ENCODE data around the gene SPG11. TPM values are rescaled to one million over a fixed set of nuclear protein-coding genes. Genes with fewer than 3 reads are reported as not detected.
A peak's percentile ranks its signal among the peaks of the same experiment; 100 is the strongest.

Gene SPG11
- total and polyA plus RNA-seq, 9 of the 15 experiments (the other 6 are each of a cell fraction or from before 2014, with no cell fraction given): 23.3 to 71.2 (median 45.6) TPM

- TF ChIP-seq EWSR1 (IDR thresholded peaks at IDR 0.05; ENCODE audit: borderline replicate concordance, low read depth, partially characterized antibody): no peak
- no peak for TF ChIP-seq PHB2 (IDR thresholded peaks at IDR 0.05; ENCODE audit: low read depth)
- TF ChIP-seq SMARCB1 (IDR thresholded peaks at IDR 0.05; ENCODE audit: insufficient read length, low read depth): peak; percentile 57
- peak; percentile 43 to 44 for TF ChIP-seq E2F6 (IDR thresholded peaks at IDR 0.05; ENCODE audit: borderline replicate concordance in 1 of 2, extremely low read depth in 1 of 2, insufficient read depth in 1 of 2, insufficient read length in 1 of 2, low read depth in 1 of 2, low read length in 1 of 2, poor library complexity in 1 of 2, severe bottlenecking in 1 of 2)
- no peak for TF ChIP-seq MCM5 (IDR thresholded peaks at IDR 0.05; ENCODE audit: low read depth)
- TF ChIP-seq ZNF444 (CRISPR knock-in tag; IDR thresholded peaks at IDR 0.05): no peak
- TF ChIP-seq RBM17 (IDR thresholded peaks at IDR 0.05; ENCODE audit: borderline replicate concordance, low read depth, low read length): no peak
- no peak for TF ChIP-seq DMBX1 (CRISPR knock-in tag; IDR thresholded peaks at IDR 0.05; ENCODE audit: borderline replicate concordance)
- TF ChIP-seq NR3C1 (CRISPR knock-in tag; IDR thresholded peaks at IDR 0.05): no peak
- no peak for TF ChIP-seq MYNN (IDR thresholded peaks at IDR 0.05)
- TF ChIP-seq MYNN (CRISPR knock-in tag; IDR thresholded peaks at IDR 0.05): no peak
- no peak for TF ChIP-seq YBX1 (IDR thresholded peaks at IDR 0.05)
- no peak for TF ChIP-seq KDM1A (IDR thresholded peaks at IDR 0.05)
- TF ChIP-seq C11orf30 (IDR thresholded peaks at IDR 0.05; ENCODE audit: low read depth): no peak
- TF ChIP-seq BCOR (IDR thresholded peaks at IDR 0.05): no peak; the same call in 1 of the 2 replicates
- TF ChIP-seq ZNF507 (tag; conservative IDR thresholded peaks at IDR 0.05): no peak
- no peak for TF ChIP-seq ZNF695 (CRISPR knock-in tag; IDR thresholded peaks at IDR 0.05)
- peak; percentile 90 for TF ChIP-seq CHD2 (IDR thresholded peaks at IDR 0.05; ENCODE audit: low read depth, low read length)
- no peak for TF ChIP-seq MCM2 (IDR thresholded peaks at IDR 0.05; ENCODE audit: low read depth)
- TF ChIP-seq ARID1B (IDR thresholded peaks at IDR 0.05): 0 out of 2 replicates have a peak, but pooled peaks have one; percentile 30
- TF ChIP-seq SMARCA5 (IDR thresholded peaks at IDR 0.05): no peak
- TF ChIP-seq, protein P1, sequence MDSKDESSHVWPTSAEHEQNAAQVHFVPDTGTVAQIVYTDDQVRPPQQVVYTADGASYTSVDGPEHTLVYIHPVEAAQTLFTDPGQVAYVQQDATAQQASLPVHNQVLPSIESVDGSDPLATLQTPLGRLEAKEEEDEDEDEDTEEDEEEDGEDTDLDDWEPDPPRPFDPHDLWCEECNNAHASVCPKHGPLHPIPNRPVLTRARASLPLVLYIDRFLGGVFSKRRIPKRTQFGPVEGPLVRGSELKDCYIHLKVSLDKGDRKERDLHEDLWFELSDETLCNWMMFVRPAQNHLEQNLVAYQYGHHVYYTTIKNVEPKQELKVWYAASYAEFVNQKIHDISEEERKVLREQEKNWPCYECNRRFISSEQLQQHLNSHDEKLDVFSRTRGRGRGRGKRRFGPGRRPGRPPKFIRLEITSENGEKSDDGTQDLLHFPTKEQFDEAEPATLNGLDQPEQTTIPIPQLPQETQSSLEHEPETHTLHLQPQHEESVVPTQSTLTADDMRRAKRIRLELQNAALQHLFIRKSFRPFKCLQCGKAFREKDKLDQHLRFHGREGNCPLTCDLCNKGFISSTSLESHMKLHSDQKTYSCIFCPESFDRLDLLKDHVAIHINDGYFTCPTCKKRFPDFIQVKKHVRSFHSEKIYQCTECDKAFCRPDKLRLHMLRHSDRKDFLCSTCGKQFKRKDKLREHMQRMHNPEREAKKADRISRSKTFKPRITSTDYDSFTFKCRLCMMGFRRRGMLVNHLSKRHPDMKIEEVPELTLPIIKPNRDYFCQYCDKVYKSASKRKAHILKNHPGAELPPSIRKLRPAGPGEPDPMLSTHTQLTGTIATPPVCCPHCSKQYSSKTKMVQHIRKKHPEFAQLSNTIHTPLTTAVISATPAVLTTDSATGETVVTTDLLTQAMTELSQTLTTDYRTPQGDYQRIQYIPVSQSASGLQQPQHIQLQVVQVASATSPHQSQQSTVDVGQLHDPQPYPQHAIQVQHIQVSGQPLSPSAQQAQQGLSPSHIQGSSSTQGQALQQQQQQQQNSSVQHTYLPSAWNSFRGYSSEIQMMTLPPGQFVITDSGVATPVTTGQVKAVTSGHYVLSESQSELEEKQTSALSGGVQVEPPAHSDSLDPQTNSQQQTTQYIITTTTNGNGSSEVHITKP (IDR thresholded peaks at IDR 0.05; ENCODE audit: partially characterized antibody): no peak
- TF ChIP-seq TSC22D4 (tag; IDR thresholded peaks at IDR 0.05): no peak
- TF ChIP-seq COPS2 (conservative IDR thresholded peaks at IDR 0.05): no peak
- TF ChIP-seq RBFOX2 (IDR thresholded peaks at IDR 0.05; ENCODE audit: low read depth, low read length): peak; percentile 99
- TF ChIP-seq CREM (IDR thresholded peaks at IDR 0.05; ENCODE audit: low read depth): peak; percentile 99
- TF ChIP-seq SNAPC5 (CRISPR knock-in tag; IDR thresholded peaks at IDR 0.05): no peak
- 0 out of 2 replicates have a peak, but pooled peaks have one; percentile 6 for TF ChIP-seq MAFG (tag; conservative IDR thresholded peaks at IDR 0.05)
- TF ChIP-seq CBX5 (IDR thresholded peaks at IDR 0.05; ENCODE audit: borderline replicate concordance, low read depth): no peak
Measured at GRCh38 chr15:44711096-44711742, 47.8 kb upstream of the SPG11 start, which contains the start of the genes B2M and PATL2 (continued).

Data from K562 (cell line).